Activated naive CD8-positive, alpha-beta T cell treated with anti-CD3 and anti-CD28 coated beads, Interleukin-2, amount 10 ng/mL, durations not matched to agents 7 days and 5 days (primary cell): ENCODE data around the gene HTR1D. TPM values are rescaled to one million over a fixed set of nuclear protein-coding genes. Genes with fewer than 3 reads are reported as not detected.
A peak's percentile ranks its signal among the peaks of the same experiment; 100 is the strongest.

Experiments
- ATAC-seq: fragments of 150-1000 bp; cut with Tn5 transposase; one replicate; pipeline ENCODE4 v1.10.0; 2021; ENCODE audit warnings: low read depth, moderate library complexity
- POLR2A ChIA-PET: fragments of 350-600 bp; sonication (Branson Sonifier 250); formaldehyde crosslinking; loops from one replicate; lab custom pipeline; 2021; ENCODE audit warnings: antibody characterized with exemption; lab: Charles Lee
- DNase-seq: peaks from one replicate; pipeline ENCODE4 v3.0.0; 2021
- H3K27ac Mint-ChIP-seq: one replicate; pipeline ENCODE4 v1.8.0; 2022; ENCODE audit warnings: mild to moderate bottlenecking, mixed read lengths
- H3K27me3 Mint-ChIP-seq: one replicate; pipeline ENCODE4 v1.8.0; 2022; ENCODE audit warnings: mild to moderate bottlenecking, moderate library complexity, mixed read lengths
- H3K36me3 Mint-ChIP-seq: one replicate; pipeline ENCODE4 v1.8.0; 2021; ENCODE audit warnings: mild to moderate bottlenecking, mixed read lengths
- H3K4me1 Mint-ChIP-seq: one replicate; pipeline ENCODE4 v1.8.0; 2021; ENCODE audit warnings: mixed read lengths
- H3K4me3 Mint-ChIP-seq: one replicate; pipeline ENCODE4 v1.8.0; 2022; ENCODE audit warnings: mild to moderate bottlenecking, moderate library complexity, mixed read lengths
- H3K9me3 Mint-ChIP-seq: one replicate; pipeline ENCODE4 v1.8.0; 2021; ENCODE audit warnings: mixed read lengths
- total RNA-seq, 2 experiments: library from RNA; stranded (reverse); gene quantifications; one replicate each; pipeline ENCODE4 v1.2.3, GENCODE V29; 2021

The HTR1D gene
- total RNA-seq, 2 experiments from 2014 or later = not detected

DNA sequence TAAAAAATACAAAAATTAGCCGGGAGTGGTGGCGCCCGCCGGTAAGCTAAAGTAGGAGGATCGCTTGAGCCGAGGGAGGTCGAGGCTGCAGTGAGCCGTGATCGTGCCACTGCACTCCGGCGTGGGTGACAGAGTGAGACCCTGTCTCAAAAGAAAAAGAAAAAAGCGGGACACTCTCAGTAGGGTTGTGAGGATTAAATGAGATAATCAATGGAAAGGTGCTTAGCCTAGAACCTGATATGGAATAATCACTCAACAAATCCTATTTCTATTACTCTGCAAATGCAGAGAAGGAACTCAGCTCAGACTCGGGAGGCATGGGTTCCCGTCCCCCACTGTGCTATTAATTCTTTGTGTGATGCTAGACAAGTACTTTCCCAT, 48.1 kb downstream of the HTR1D start:
- ATAC-seq (no peak), DNase-seq (no peak)
- Mint-ChIP-seq H3K27me3 (peaks cover 4% of the 10 kb centered on the region), H3K27ac (no peak overlapping the region), H3K4me1 (peaks cover 22% of the 10 kb centered on the region), H3K4me3 (peak overlapping the region; percentile 98), H3K9me3 (no peaks in the 10 kb centered on the region), H3K36me3 (peaks cover 2% of the 10 kb centered on the region)
- POLR2A ChIA-PET = interaction anchor here (0.7 to 1.2 kb wide), 3 partner anchors 9 to 49 kb away, joined by 3 to 4 read pairs (median 3); no protein-coding TSS in a partner anchor

- POLR2A ChIA-PET = interaction anchor here (0.7 to 1.5 kb wide), 4 partner anchors 10 to 48 kb away, joined by 3 to 4 read pairs (median 3); no protein-coding TSS in a partner anchor
- peak; percentile 81 for ATAC-seq
- H3K36me3 Mint-ChIP-seq = peaks cover 2% of the 10 kb centered on the region
- peak; percentile 87 for DNase-seq
- H3K4me1 Mint-ChIP-seq = peaks cover 21% of the 10 kb centered on the region
- H3K27ac Mint-ChIP-seq = peak within 1 kb of the TSS; percentile 89
- peaks cover 4% of the 10 kb centered on the region for H3K27me3 Mint-ChIP-seq
- no peaks in the 10 kb centered on the region for H3K9me3 Mint-ChIP-seq
- peak within 1 kb of the TSS; percentile 98 for H3K4me3 Mint-ChIP-seq
Observed at GRCh38 chr1:23168445-23169194, 48.7 kb downstream of the HTR1D start, which contains the start of gene LUZP1. Gene LUZP1 (minus strand): TSS chr1:23168856.

DNA sequence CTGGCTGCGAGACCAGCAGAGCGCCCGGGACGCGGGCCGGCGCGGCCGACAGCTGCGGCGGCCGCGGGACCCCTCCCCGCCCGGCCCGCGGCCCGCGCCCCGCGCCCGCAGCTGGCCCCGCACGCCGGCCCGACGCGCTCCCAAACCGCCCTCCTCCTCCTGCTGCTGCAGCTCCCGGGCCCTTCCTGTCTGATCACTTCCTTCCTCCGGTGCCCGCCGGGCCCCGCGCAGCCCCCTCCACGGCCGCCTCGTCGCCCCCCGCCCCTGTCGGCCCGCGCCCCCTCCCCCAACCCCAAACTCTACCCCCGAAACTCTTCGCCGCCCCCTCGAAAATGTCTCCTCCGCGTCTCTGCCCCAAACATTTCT, 49.2 kb downstream of the HTR1D start:
- POLR2A ChIA-PET = interaction anchor here (1.1 to 1.5 kb wide), 5 partner anchors 10 to 68 kb away, joined by 3 to 4 read pairs (median 3); no protein-coding TSS in a partner anchor
- no peaks in the 10 kb centered on the region for H3K9me3 Mint-ChIP-seq
- ATAC-seq = peak; percentile 64
- peaks cover 21% of the 10 kb centered on the region for H3K4me1 Mint-ChIP-seq
- H3K36me3 Mint-ChIP-seq = peaks cover 2% of the 10 kb centered on the region
- H3K27me3 Mint-ChIP-seq = peaks cover 4% of the 10 kb centered on the region
- H3K4me3 Mint-ChIP-seq = peak overlapping the region; percentile 98
- DNase-seq = peak; percentile 51
- peak overlapping the region; percentile 89 for H3K27ac Mint-ChIP-seq

- DNase-seq (peak; percentile 66), ATAC-seq (peak; percentile 23)
- Mint-ChIP-seq H3K36me3 (peaks cover 2% of the 10 kb centered on the region), H3K9me3 (no peaks in the 10 kb centered on the region), H3K27ac (peak overlapping the region; percentile 25), H3K27me3 (peaks cover 4% of the 10 kb centered on the region), H3K4me1 (peaks cover 21% of the 10 kb centered on the region), H3K4me3 (peak overlapping the region; percentile 98)
- POLR2A ChIA-PET = interaction anchor here (1.1 to 1.5 kb wide), 3 partner anchors 13 to 67 kb away, joined by 3 to 4 read pairs (median 3); no protein-coding TSS in a partner anchor
Observed at GRCh38 chr1:23167353-23168078, 49.8 kb downstream of the HTR1D start.

GRCh38 chr1:23166854-23167253, 50.4 kb downstream of the HTR1D start:
- Mint-ChIP-seq H3K4me3 (peak overlapping the region; percentile 81), H3K27me3 (peaks cover 4% of the 10 kb centered on the region)
- POLR2A ChIA-PET = interaction anchor here (0.6 to 1.1 kb wide), 3 partner anchors 56 to 1389 kb away, joined by 3 to 4 read pairs (median 3); no protein-coding TSS in a partner anchor

DNA sequence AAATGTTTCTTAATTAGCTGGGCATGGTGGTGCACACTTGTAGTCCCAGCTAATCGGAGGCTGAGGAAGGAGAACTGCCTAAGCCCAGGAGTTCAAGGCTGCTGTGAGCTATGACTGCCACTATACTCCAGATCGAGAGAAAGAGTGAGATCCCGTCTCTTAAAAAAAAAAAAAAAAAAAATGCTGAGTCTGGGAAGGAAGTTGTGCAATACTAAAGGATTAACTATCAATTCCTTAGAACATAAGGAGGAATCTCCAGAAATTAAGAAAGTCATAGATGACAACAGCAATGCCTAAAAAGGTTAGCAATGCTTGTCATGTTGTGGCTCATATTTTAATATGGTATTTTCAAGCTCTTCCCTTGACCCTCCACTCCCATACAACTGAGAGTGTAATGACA, 53.9 kb downstream of the HTR1D start:
- H3K27me3 Mint-ChIP-seq = peaks cover 4% of the 10 kb centered on the region
- peaks cover 2% of the 10 kb centered on the region for H3K36me3 Mint-ChIP-seq
- peaks cover 9% of the 10 kb centered on the region for H3K4me1 Mint-ChIP-seq
- DNase-seq (no peak), ATAC-seq (no peak)
- no peak overlapping the region for H3K27ac Mint-ChIP-seq
- POLR2A ChIA-PET = no interaction called here
- H3K9me3 Mint-ChIP-seq = no peaks in the 10 kb centered on the region
- no peak overlapping the region for H3K4me3 Mint-ChIP-seq

More at GRCh38 chr1:23166854-23167253, 50.4 kb downstream of the HTR1D start:
- no peak for ATAC-seq
- peaks cover 21% of the 10 kb centered on the region for H3K4me1 Mint-ChIP-seq
- H3K36me3 Mint-ChIP-seq = peaks cover 2% of the 10 kb centered on the region
- H3K27ac Mint-ChIP-seq = no peak overlapping the region
- DNase-seq = no peak
- H3K9me3 Mint-ChIP-seq = no peaks in the 10 kb centered on the region

DNA sequence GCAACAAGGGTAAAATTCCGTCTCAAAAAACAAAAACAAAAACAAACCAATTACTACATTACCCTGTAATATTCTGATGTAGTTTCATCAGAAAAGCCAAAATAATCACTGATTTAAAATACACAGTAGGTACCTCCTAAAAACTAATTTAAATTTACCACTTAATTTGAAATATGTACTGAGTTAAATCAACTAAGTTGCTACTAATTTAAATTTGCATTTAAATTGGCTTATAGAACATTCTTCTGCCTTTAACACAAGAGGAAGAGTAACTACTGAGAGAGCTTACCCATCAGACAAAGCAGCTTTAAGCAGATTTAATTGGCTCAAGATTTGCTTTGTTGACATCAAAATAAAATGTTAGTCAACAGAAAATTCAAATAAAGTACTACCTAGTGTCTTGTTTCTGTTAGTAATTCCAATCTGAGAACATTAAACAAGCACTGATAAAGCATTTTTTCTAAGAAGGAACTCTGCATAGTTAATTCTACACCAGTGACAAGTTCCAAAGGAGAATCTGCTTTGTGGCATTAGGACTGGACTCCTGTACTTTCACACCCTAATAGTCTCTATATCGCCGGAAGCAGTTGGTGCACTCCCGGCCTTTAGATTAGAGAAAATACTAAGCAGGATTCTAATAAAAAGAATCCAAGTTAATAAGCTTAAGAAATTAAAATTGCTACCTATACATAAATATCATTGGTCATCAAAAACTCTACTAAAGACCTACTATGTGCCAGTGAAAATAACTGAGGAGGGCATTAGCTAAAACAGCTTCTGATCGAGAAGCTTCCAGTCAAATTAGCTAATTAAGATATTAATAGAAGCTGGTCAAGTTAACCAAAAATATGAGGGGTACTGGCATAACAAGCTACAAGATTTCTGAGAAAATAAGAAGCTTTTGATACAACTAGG, 57.1 kb downstream of the HTR1D start:
- ATAC-seq (no peak), DNase-seq (no peak)
- POLR2A ChIA-PET = no interaction called here
- H3K4me3 Mint-ChIP-seq = no peak overlapping the region
- H3K36me3 Mint-ChIP-seq = peaks cover 2% of the 10 kb centered on the region
- no peaks in the 10 kb centered on the region for H3K27me3 Mint-ChIP-seq
- H3K27ac Mint-ChIP-seq = no peak overlapping the region
- H3K4me1 Mint-ChIP-seq = peaks cover 2% of the 10 kb centered on the region
- H3K9me3 Mint-ChIP-seq = no peaks in the 10 kb centered on the region

- H3K27ac Mint-ChIP-seq = no peak overlapping the region
- POLR2A ChIA-PET = no interaction called here
- no peak for ATAC-seq
Observed at GRCh38 chr1:23156940-23157339, 60.4 kb downstream of the HTR1D start.

GRCh38 chr1:23152966-23153684, 64.2 kb downstream of the HTR1D start:
- H3K4me3 Mint-ChIP-seq = no peak overlapping the region
- H3K36me3 Mint-ChIP-seq = peaks cover 3% of the 10 kb centered on the region
- DNase-seq (no peak), ATAC-seq (no peak)
- H3K27me3 Mint-ChIP-seq = no peaks in the 10 kb centered on the region
- H3K9me3 Mint-ChIP-seq = no peaks in the 10 kb centered on the region
- peaks cover 11% of the 10 kb centered on the region for H3K4me1 Mint-ChIP-seq
- POLR2A ChIA-PET = no interaction called here
- no peak overlapping the region for H3K27ac Mint-ChIP-seq

More at GRCh38 chr1:23156940-23157339, 60.4 kb downstream of the HTR1D start:
- peaks cover 4% of the 10 kb centered on the region for H3K4me1 Mint-ChIP-seq
- DNase-seq = no peak
- no peaks in the 10 kb centered on the region for H3K27me3 Mint-ChIP-seq
- peaks cover 3% of the 10 kb centered on the region for H3K36me3 Mint-ChIP-seq
- no peaks in the 10 kb centered on the region for H3K9me3 Mint-ChIP-seq
- H3K4me3 Mint-ChIP-seq = no peak overlapping the region

DNA sequence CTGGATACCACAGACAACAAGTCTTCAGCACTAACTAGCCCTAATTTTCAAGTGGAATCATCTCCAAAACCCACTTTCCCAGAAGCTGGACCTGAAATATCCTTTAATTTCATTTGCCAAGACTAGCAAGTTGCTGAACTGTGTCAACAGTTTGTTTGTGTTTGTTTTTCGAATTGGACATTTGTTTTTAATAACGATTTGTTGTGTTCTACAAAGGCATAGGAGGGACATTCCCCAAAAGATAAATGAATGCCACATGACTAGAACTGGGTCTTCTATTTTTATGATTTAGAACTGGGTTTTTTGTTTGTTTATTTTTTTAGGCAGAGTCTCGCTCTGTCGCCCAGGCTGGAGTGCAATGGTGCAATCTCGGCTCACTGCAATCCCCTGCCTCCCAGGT, 66.6 kb downstream of the HTR1D start:
- peaks cover 13% of the 10 kb centered on the region for H3K4me1 Mint-ChIP-seq
- H3K27me3 Mint-ChIP-seq = no peaks in the 10 kb centered on the region
- POLR2A ChIA-PET = no interaction called here
- no peak overlapping the region for H3K27ac Mint-ChIP-seq
- no peak for ATAC-seq
- no peaks in the 10 kb centered on the region for H3K9me3 Mint-ChIP-seq
- DNase-seq = no peak
- no peak overlapping the region for H3K4me3 Mint-ChIP-seq
- H3K36me3 Mint-ChIP-seq = peaks cover 1% of the 10 kb centered on the region

DNA sequence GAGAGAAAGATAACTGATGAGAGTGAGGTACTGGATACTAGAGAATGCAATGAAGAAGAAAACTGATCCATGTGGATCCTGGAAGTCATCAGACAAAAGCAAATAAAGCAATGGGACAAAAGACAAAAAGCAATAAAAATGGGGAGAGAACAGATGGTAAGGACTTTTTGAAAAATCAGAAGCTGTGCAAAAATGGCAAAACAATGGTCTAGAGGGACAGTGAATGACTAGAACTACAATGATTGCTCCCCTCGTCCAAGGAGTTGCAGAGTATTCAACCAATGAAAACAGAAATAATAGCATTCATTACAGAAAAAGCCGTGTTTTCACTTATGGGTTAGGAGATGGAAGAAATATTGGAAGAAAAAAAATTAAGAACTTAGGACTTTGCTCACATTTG, 67.2 kb downstream of the HTR1D start:
- peaks cover 1% of the 10 kb centered on the region for H3K36me3 Mint-ChIP-seq
- peaks cover 13% of the 10 kb centered on the region for H3K4me1 Mint-ChIP-seq
- no peak overlapping the region for H3K4me3 Mint-ChIP-seq
- DNase-seq (no peak), ATAC-seq (no peak)
- no peaks in the 10 kb centered on the region for H3K27me3 Mint-ChIP-seq
- no peak overlapping the region for H3K27ac Mint-ChIP-seq
- H3K9me3 Mint-ChIP-seq = no peaks in the 10 kb centered on the region
- POLR2A ChIA-PET = no interaction called here

- POLR2A ChIA-PET = interaction anchor here (0.6 kb wide), 1 partner anchor 1646 kb away, joined by 3 read pairs; no protein-coding TSS in a partner anchor
Observed at GRCh38 chr1:23149114-23149513, 68.2 kb downstream of the HTR1D start.

More at GRCh38 chr1:23149114-23149513, 68.2 kb downstream of the HTR1D start:
- peaks cover 16% of the 10 kb centered on the region for H3K4me1 Mint-ChIP-seq
- H3K36me3 Mint-ChIP-seq = no peaks in the 10 kb centered on the region
- no peak overlapping the region for H3K4me3 Mint-ChIP-seq
- H3K27ac Mint-ChIP-seq = no peak overlapping the region
- no peaks in the 10 kb centered on the region for H3K27me3 Mint-ChIP-seq
- ATAC-seq = no peak
- no peak for DNase-seq
- no peaks in the 10 kb centered on the region for H3K9me3 Mint-ChIP-seq
